HEK293 (cell line): Measurements from ENCODE around the gene SCFD1.

Experiments used
- CTCF ChIP-seq: fragments of 450-650 bp; formaldehyde crosslinking; IDR thresholded peaks from 2 replicates; pipeline ENCODE4 v1.5.1; 2016; ENCODE audit warnings: missing biosample characterization, missing genetic modification characterization
- KLF10 ChIP-seq: fragments of 450-650 bp; IDR thresholded peaks from 2 replicates; pipeline ENCODE4 v1.5.1; 2018; ENCODE audit warnings: missing biosample characterization, mild to moderate bottlenecking, missing genetic modification characterization
- PBX3 ChIP-seq: sonication (generic); formaldehyde crosslinking; IDR thresholded peaks from 2 replicates; pipeline ENCODE4 v1.8.1; 2022; ENCODE audit warnings: mild to moderate bottlenecking, moderate library complexity, missing genetic modification reagents
- PRDM1 ChIP-seq: fragments of 450-650 bp; formaldehyde crosslinking; IDR thresholded peaks from 2 replicates; pipeline ENCODE4; 2016; ENCODE audit warnings: missing biosample characterization, missing genetic modification characterization
- WT1 ChIP-seq: fragments of 450-650 bp; formaldehyde crosslinking; IDR thresholded peaks from 2 replicates; pipeline ENCODE4 v1.5.1; 2016; ENCODE audit warnings: missing biosample characterization, missing genetic modification characterization
- YY2 ChIP-seq: fragments of 450-650 bp; formaldehyde crosslinking; IDR thresholded peaks from 2 replicates; pipeline ENCODE4 v1.5.1; 2016; ENCODE audit warnings: missing biosample characterization, missing genetic modification characterization
- ZNF184 ChIP-seq: fragments of 450-650 bp; IDR thresholded peaks from 2 replicates; pipeline ENCODE4 v1.5.1; 2018; ENCODE audit warnings: missing biosample characterization, mild to moderate bottlenecking, missing genetic modification characterization
- ZNF350 ChIP-seq: fragments of 450-650 bp; formaldehyde crosslinking; IDR thresholded peaks from 2 replicates; pipeline ENCODE4 v1.5.0; 2017; ENCODE audit warnings: missing biosample characterization, mild to moderate bottlenecking, missing genetic modification characterization
- ZNF426 ChIP-seq: fragments of 450-650 bp; formaldehyde crosslinking; IDR thresholded peaks from 2 replicates; pipeline ENCODE4 v1.5.1; 2017; ENCODE audit warnings: missing biosample characterization, missing genetic modification characterization, mild to moderate bottlenecking, inconsistent platforms, moderate library complexity
- ZNF624 ChIP-seq: fragments of 450-650 bp; formaldehyde crosslinking; IDR thresholded peaks from 2 replicates; pipeline ENCODE4 v1.5.1; 2017; ENCODE audit warnings: missing biosample characterization, missing genetic modification characterization

GRCh38 chr14:30692669-30693068 is 70.5 kb downstream of the SCFD1 start:
- TF ChIP-seq CTCF (tag by site-specific recombination): no peak
- TF ChIP-seq ZNF624 (tag by site-specific recombination): no peak
- TF ChIP-seq PBX3 (CRISPR knock-in tag): no peak
- TF ChIP-seq WT1 (tag by site-specific recombination): no peak
- no peak for TF ChIP-seq YY2 (tag by site-specific recombination)
- no peak for TF ChIP-seq PRDM1
- TF ChIP-seq ZNF184 (tag by site-specific recombination): no peak
- TF ChIP-seq ZNF350 (tag by site-specific recombination): no peak
- no peak for TF ChIP-seq KLF10
- TF ChIP-seq ZNF426 (tag by site-specific recombination): no peak
